ENCODE results near the gene INCA1. TPM values are rescaled to one million over a fixed set of nuclear protein-coding genes. Genes with fewer than 3 reads are reported as not detected.

The INCA1 gene
- total RNA-seq, 1 donor from 2014 or later: 0.34 TPM

- peak; percentile 45 for DNase-seq
Observed at GRCh38 chr17:4947411-4948165, 49.7 kb downstream of the INCA1 start.

- DNase-seq: no peak
Observed at GRCh38 chr17:4947010-4947410, 50.3 kb downstream of the INCA1 start.

- no peak for DNase-seq
Observed at GRCh38 chr17:4946312-4946976, 50.9 kb downstream of the INCA1 start.

GRCh38 chr17:4945944-4946280, 51.4 kb downstream of the INCA1 start:
- DNase-seq: no peak

- peak; percentile 86 for DNase-seq
Observed at GRCh38 chr17:4945176-4945943, 52.0 kb downstream of the INCA1 start.

GRCh38 chr17:4944554-4945175, 52.7 kb downstream of the INCA1 start:
- no peak for DNase-seq

GRCh38 chr17:4944163-4944553, 53.2 kb downstream of the INCA1 start:
- DNase-seq: no peak

- peak; percentile 41 for DNase-seq
Observed at GRCh38 chr17:4942760-4943508, 54.4 kb downstream of the INCA1 start.

- DNase-seq: no peak
Observed at GRCh38 chr17:4941319-4941610, 56.1 kb downstream of the INCA1 start.

- DNase-seq: no peak
Observed at GRCh38 chr17:4940555-4941318, 56.6 kb downstream of the INCA1 start.

- peak; percentile 100 for DNase-seq
Observed at GRCh38 chr17:4939796-4940554, 57.3 kb downstream of the INCA1 start, which contains the start of the genes RNF167 and SLC25A11. TSS of gene RNF167 (plus strand) at chr17:4940268. CDS start at chr17:4940910, 642 bp downstream. TSS of gene SLC25A11 (minus strand) at chr17:4940046. CDS start at chr17:4939910, 136 bp downstream.

- DNase-seq: no peak
Observed at GRCh38 chr17:4939546-4939795, 57.9 kb downstream of the INCA1 start.

- peak; percentile 38 for DNase-seq
Observed at GRCh38 chr17:4938688-4939545, 58.4 kb downstream of the INCA1 start.

Other genes with a start within 250 kb of the INCA1 start
- not detected in 2 replicates for gene TM4SF5, start 225.6 kb downstream of the INCA1 start, total RNA-seq
- gene VMO1, start 211.2 kb downstream of the INCA1 start, total RNA-seq: 0.51 TPM in 1 of 2 replicates, not detected in the other
- gene GLTPD2, start 208.6 kb downstream of the INCA1 start, total RNA-seq: not detected in 2 replicates
- gene PSMB6, start 201.4 kb downstream of the INCA1 start, total RNA-seq: 157 and 202 TPM in 2 replicates
- gene PLD2, start 190.4 kb downstream of the INCA1 start, total RNA-seq: 35.1 and 47.2 TPM in 2 replicates
- gene MINK1, start 164.2 kb downstream of the INCA1 start, total RNA-seq: 44.9 and 58.2 TPM in 2 replicates
- gene C17orf107, start 98.0 kb downstream of the INCA1 start, total RNA-seq: 0.68 and 1.1 TPM in 2 replicates
- 0.85 and 3.6 TPM in 2 replicates for gene CHRNE, start 94.4 kb downstream of the INCA1 start, total RNA-seq
- not detected in 2 replicates for gene GP1BA, start 65.2 kb downstream of the INCA1 start, total RNA-seq
- 59.2 and 67.8 TPM in 2 replicates for gene SLC25A11, start 57.5 kb downstream of the INCA1 start, total RNA-seq
- gene RNF167, start 57.3 kb downstream of the INCA1 start, total RNA-seq: 13.6 and 23.7 TPM in 2 replicates
- 298 and 729 TPM in 2 replicates for gene PFN1, start 49.0 kb downstream of the INCA1 start, total RNA-seq
- 3.3 and 7.0 TPM in 2 replicates for gene ENO3, start 46.4 kb downstream of the INCA1 start, total RNA-seq
- 57.5 and 64.1 TPM in 2 replicates for gene SPAG7, start 29.7 kb downstream of the INCA1 start, total RNA-seq
- 4.9 and 11.4 TPM in 2 replicates for gene CAMTA2, start 9.8 kb downstream of the INCA1 start, total RNA-seq
- 105 and 189 TPM in 2 replicates for gene KIF1C, start 428 bp upstream of the INCA1 start, total RNA-seq
- 0.17 and 0.47 TPM in 2 replicates for gene SLC52A1, start 37.9 kb upstream of the INCA1 start, total RNA-seq
- gene ZFP3, start 80.9 kb upstream of the INCA1 start, total RNA-seq: 1.9 and 2.0 TPM in 2 replicates
- gene ZNF232, start 114.4 kb upstream of the INCA1 start, total RNA-seq: 6.2 and 6.3 TPM in 2 replicates
- gene USP6, start 118.5 kb upstream of the INCA1 start, total RNA-seq: 0.05 TPM in 1 of 2 replicates, not detected in the other
- 3.4 and 4.8 TPM in 2 replicates for gene ZNF594, start 194.3 kb upstream of the INCA1 start, total RNA-seq
- gene SCIMP, start 237.3 kb upstream of the INCA1 start, total RNA-seq: not detected in 2 replicates